ENCODE results near the gene CBX7.
A peak's percentile ranks its signal among the peaks of the same experiment; 100 is the strongest.

Gene CBX7

GRCh38 chr22:39155421-39155820, 2.9 kb upstream of the CBX7 start:
- Histone ChIP-seq H3K9ac (ENCODE audit: low read length) (no peak overlapping the region), H3K4me1 (ENCODE audit: low read length) (peaks cover 14% of the 10 kb centered on the region), H2AFZ (ENCODE audit: low read depth, low read length) (no peak overlapping the region), H3K4me2 (ENCODE audit: low read length) (no peak overlapping the region), H4K20me1 (ENCODE audit: insufficient read depth, low read length) (no peaks in the 10 kb centered on the region), H3K79me2 (ENCODE audit: low read length) (no peaks in the 10 kb centered on the region), H3K27me3 (ENCODE audit: low read depth, low read length) (peaks cover 25% of the 10 kb centered on the region), H3K9me3 (ENCODE audit: insufficient read depth, low read length) (no peaks in the 10 kb centered on the region), H3K4me3 (ENCODE audit: low read length) (no peak overlapping the region), H3K36me3 (replicated peaks; ENCODE audit: low read depth, low read length) (no peaks in the 10 kb centered on the region), H3K27ac (ENCODE audit: low read length) (no peak overlapping the region)
- TF ChIP-seq EZH2phosphoT487 (IDR thresholded peaks at IDR 0.05; ENCODE audit: low read depth) (no peak), CTCF (IDR thresholded peaks at IDR 0.05; ENCODE audit: low read depth, low read length) (no peak)

GRCh38 chr22:39153220-39153717, 789 bp upstream of the CBX7 start:
- no peak overlapping the region for H3K27ac ChIP-seq (ENCODE audit: low read length)
- H3K79me2 ChIP-seq (ENCODE audit: low read length): no peaks in the 10 kb centered on the region
- peaks cover 25% of the 10 kb centered on the region for H3K27me3 ChIP-seq (ENCODE audit: low read depth, low read length)
- H3K4me1 ChIP-seq (ENCODE audit: low read length): peaks cover 34% of the 10 kb centered on the region
- H3K4me2 ChIP-seq (ENCODE audit: low read length): peak overlapping the region; percentile 67
- no peak overlapping the region for H3K9ac ChIP-seq (ENCODE audit: low read length)
- peaks cover 3% of the 10 kb centered on the region for H3K36me3 ChIP-seq (replicated peaks; ENCODE audit: low read depth, low read length)
- H3K4me3 ChIP-seq (ENCODE audit: low read length): peak overlapping the region; percentile 75
- no peaks in the 10 kb centered on the region for H4K20me1 ChIP-seq (ENCODE audit: insufficient read depth, low read length)
- no peaks in the 10 kb centered on the region for H3K9me3 ChIP-seq (ENCODE audit: insufficient read depth, low read length)
- TF ChIP-seq EZH2phosphoT487 (IDR thresholded peaks at IDR 0.05; ENCODE audit: low read depth) (no peak), CTCF (IDR thresholded peaks at IDR 0.05; ENCODE audit: low read depth, low read length) (no peak)
- H2AFZ ChIP-seq (ENCODE audit: low read depth, low read length): no peak overlapping the region

GRCh38 chr22:39152024-39152510, 413 bp downstream of the CBX7 start:
- Histone ChIP-seq H3K4me1 (ENCODE audit: low read length) (peaks cover 36% of the 10 kb centered on the region), H4K20me1 (ENCODE audit: insufficient read depth, low read length) (no peaks in the 10 kb centered on the region), H3K36me3 (replicated peaks; ENCODE audit: low read depth, low read length) (peaks cover 3% of the 10 kb centered on the region), H2AFZ (ENCODE audit: low read depth, low read length) (no peak overlapping the region), H3K27ac (ENCODE audit: low read length) (no peak overlapping the region), H3K9me3 (ENCODE audit: insufficient read depth, low read length) (no peaks in the 10 kb centered on the region), H3K9ac (ENCODE audit: low read length) (peak overlapping the region; percentile 63), H3K27me3 (ENCODE audit: low read depth, low read length) (peaks cover 17% of the 10 kb centered on the region), H3K79me2 (ENCODE audit: low read length) (no peaks in the 10 kb centered on the region), H3K4me2 (ENCODE audit: low read length) (peak overlapping the region; percentile 76), H3K4me3 (ENCODE audit: low read length) (peak overlapping the region; percentile 77)
- TF ChIP-seq EZH2phosphoT487 (IDR thresholded peaks at IDR 0.05; ENCODE audit: low read depth): no peak
- TF ChIP-seq CTCF (IDR thresholded peaks at IDR 0.05; ENCODE audit: low read depth, low read length): no peak

GRCh38 chr22:39151329-39151975, 1.0 kb downstream of the CBX7 start:
- Histone ChIP-seq H3K27me3 (ENCODE audit: low read depth, low read length) (peaks cover 17% of the 10 kb centered on the region), H3K27ac (ENCODE audit: low read length) (no peak overlapping the region), H2AFZ (ENCODE audit: low read depth, low read length) (no peak overlapping the region), H3K4me3 (ENCODE audit: low read length) (peak overlapping the region; percentile 77), H3K36me3 (replicated peaks; ENCODE audit: low read depth, low read length) (peaks cover 3% of the 10 kb centered on the region), H3K4me1 (ENCODE audit: low read length) (peaks cover 36% of the 10 kb centered on the region), H4K20me1 (ENCODE audit: insufficient read depth, low read length) (no peaks in the 10 kb centered on the region), H3K9me3 (ENCODE audit: insufficient read depth, low read length) (no peaks in the 10 kb centered on the region), H3K9ac (ENCODE audit: low read length) (peak overlapping the region; percentile 63), H3K4me2 (ENCODE audit: low read length) (peak overlapping the region; percentile 76), H3K79me2 (ENCODE audit: low read length) (no peaks in the 10 kb centered on the region)
- TF ChIP-seq EZH2phosphoT487 (IDR thresholded peaks at IDR 0.05; ENCODE audit: low read depth) (no peak), CTCF (IDR thresholded peaks at IDR 0.05; ENCODE audit: low read depth, low read length) (no peak)

Data from OCI-LY3 (cell line).